SK-N-MC (cell line): ENCODE data around the gene SNX15.

Experiments used
- EZH2 ChIP-seq: fragments of 200-600 bp; sonication (generic); IDR thresholded peaks from one replicate; pipeline ENCODE4 v1.6.1; 2017; ENCODE audit warnings: antibody characterized with exemption
- FOXP2 ChIP-seq: optimal IDR thresholded peaks from 2 replicates; pipeline ENCODE3; 2011; ENCODE audit warnings: mild to moderate bottlenecking, moderate library complexity; ENCODE audit not compliant: insufficient read depth; ENCODE audit errors: extremely low read length, control extremely low read depth
- POLR2AphosphoS5 ChIP-seq: IDR thresholded peaks from 2 replicates; pipeline ENCODE4 v1.6.1; 2012; ENCODE audit warnings: mild to moderate bottlenecking, low read depth, low read length, borderline replicate concordance

DNA sequence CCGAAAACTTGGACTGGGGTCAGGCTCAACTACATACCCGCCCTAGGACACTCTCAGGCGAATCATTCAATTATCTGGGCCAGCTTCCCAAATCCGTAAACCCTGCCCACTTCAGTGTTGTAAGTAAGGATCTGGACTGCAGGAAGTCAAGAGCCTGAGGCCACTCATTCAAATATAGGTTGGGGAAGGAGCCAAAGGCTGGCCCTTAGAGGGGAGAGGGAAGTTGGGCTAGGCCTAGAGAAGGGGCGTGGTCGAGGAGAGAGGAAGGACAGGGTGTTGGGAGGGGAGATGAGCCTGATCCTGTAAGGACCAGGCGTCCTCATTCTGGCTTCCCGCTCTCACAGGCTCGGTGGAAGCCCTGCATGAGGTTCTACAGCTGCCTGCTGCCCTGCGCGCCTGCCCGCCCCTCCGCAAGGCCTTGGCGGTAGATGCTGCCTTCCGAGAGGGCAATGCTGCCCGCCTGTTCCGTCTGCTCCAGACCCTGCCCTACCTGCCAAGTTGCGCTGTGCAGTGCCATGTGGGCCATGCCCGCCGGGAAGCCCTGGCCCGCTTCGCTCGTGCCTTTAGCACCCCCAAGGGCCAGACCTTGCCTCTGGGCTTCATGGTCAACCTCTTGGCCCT, 16.8 kb downstream of the SNX15 start:
- TF ChIP-seq POLR2AphosphoS5: no peak
- no peak for TF ChIP-seq EZH2
- TF ChIP-seq FOXP2: no peak
